H9 (cell line): ENCODE measurements around the gene SYCE3. TPM values are rescaled to one million over a fixed set of nuclear protein-coding genes. Genes with fewer than 3 reads are reported as not detected.
A peak's percentile ranks its signal among the peaks of the same experiment; 100 is the strongest.

Experiments used
- DNase-seq: peaks from one replicate; pipeline ENCODE4 v3.0.0-alpha.2; 2017
- H2AFZ ChIP-seq: one replicate; pipeline ENCODE4 v1.6.1; 2013; ENCODE audit warnings: mild to moderate bottlenecking, low read length, control low read depth, moderate library complexity
- H2AK5ac ChIP-seq: 2 replicates; pipeline ENCODE4 v1.6.1; 2013; ENCODE audit warnings: low read length, control low read depth, mixed read lengths; ENCODE audit not compliant: insufficient read length
- H2BK120ac ChIP-seq: one replicate; pipeline ENCODE4 v1.6.1; 2013; ENCODE audit warnings: low read depth, mild to moderate bottlenecking, low read length, control low read depth, inconsistent platforms; ENCODE audit not compliant: poor library complexity, severe bottlenecking
- H2BK12ac ChIP-seq: 2 replicates; pipeline ENCODE4 v1.6.1; 2013; ENCODE audit warnings: low read length, control low read depth, mixed read lengths, low read depth; ENCODE audit not compliant: insufficient read length
- H2BK15ac ChIP-seq: 2 replicates; pipeline ENCODE4 v1.6.1; 2013; ENCODE audit warnings: low read depth, low read length, control low read depth
- H2BK20ac ChIP-seq: one replicate; pipeline ENCODE4 v1.6.1; 2013; ENCODE audit warnings: low read depth, mild to moderate bottlenecking, low read length, control low read depth, inconsistent platforms; ENCODE audit not compliant: poor library complexity, severe bottlenecking
- H2BK5ac ChIP-seq: 2 replicates; pipeline ENCODE4 v1.6.1; 2013; ENCODE audit warnings: low read length, control low read depth, mixed read lengths; ENCODE audit not compliant: insufficient read length
- H3K14ac ChIP-seq: 2 replicates; pipeline ENCODE4 v1.6.1; 2013; ENCODE audit warnings: low read length, control low read depth; ENCODE audit not compliant: insufficient read depth
- H3K18ac ChIP-seq: 2 replicates; pipeline ENCODE4 v1.6.1; 2013; ENCODE audit warnings: low read depth, mild to moderate bottlenecking, mixed read lengths, low read length, control low read depth; ENCODE audit not compliant: insufficient read length
- H3K23ac ChIP-seq: 2 replicates; pipeline ENCODE4 v1.6.1; 2013; ENCODE audit warnings: low read length, control low read depth, mixed read lengths, low read depth; ENCODE audit not compliant: insufficient read length
- H3K23me2 ChIP-seq: 2 replicates; pipeline ENCODE4 v1.6.1; 2013; ENCODE audit warnings: low read depth, mild to moderate bottlenecking, mixed read lengths, low read length, control low read depth; ENCODE audit not compliant: insufficient read length, poor library complexity, severe bottlenecking
- H3K27ac ChIP-seq: 2 replicates; pipeline ENCODE4 v1.5.1; 2013; ENCODE audit warnings: low read length, control low read depth, mixed read lengths, low read depth; ENCODE audit not compliant: insufficient read length
- H3K27me3 ChIP-seq: 2 replicates; pipeline ENCODE4 v1.6.1; 2013; ENCODE audit warnings: low read length, control low read depth, inconsistent platforms; ENCODE audit not compliant: insufficient read depth
- H3K4ac ChIP-seq: 2 replicates; pipeline ENCODE4 v1.6.1; 2013; ENCODE audit warnings: low read depth, mild to moderate bottlenecking, control low read depth, inconsistent platforms, low read length, moderate library complexity
- H3K4me1 ChIP-seq: 2 replicates; pipeline ENCODE4 v1.6.1; 2013; ENCODE audit warnings: low read length, control low read depth, inconsistent platforms; ENCODE audit not compliant: insufficient read depth
- H3K4me2 ChIP-seq: 2 replicates; pipeline ENCODE4 v1.6.1; 2013; ENCODE audit warnings: low read length, control low read depth, mixed read lengths; ENCODE audit not compliant: insufficient read length, insufficient read depth
- H3K56ac ChIP-seq: 2 replicates; pipeline ENCODE4 v1.6.1; 2013; ENCODE audit warnings: low read depth, mild to moderate bottlenecking, mixed read lengths, low read length, control low read depth; ENCODE audit not compliant: insufficient read length
- H3K79me1 ChIP-seq: 2 replicates; pipeline ENCODE4 v1.6.1; 2013; ENCODE audit warnings: low read depth, mild to moderate bottlenecking, moderate library complexity, low read length, control low read depth, inconsistent platforms; ENCODE audit not compliant: insufficient read depth, poor library complexity, severe bottlenecking
- H3K79me2 ChIP-seq: 2 replicates; pipeline ENCODE4 v1.6.1; 2013; ENCODE audit warnings: low read length, control low read depth, inconsistent platforms; ENCODE audit not compliant: insufficient read depth
- H3K9ac ChIP-seq: 2 replicates; pipeline ENCODE4 v1.6.1; 2013; ENCODE audit warnings: low read length, control low read depth, mixed read lengths; ENCODE audit not compliant: insufficient read length; ENCODE audit errors: extremely low read depth
- H3K9me3 ChIP-seq: one replicate; pipeline ENCODE4 v1.6.1; 2013; ENCODE audit warnings: low read depth, low read length, inconsistent platforms; ENCODE audit not compliant: control insufficient read depth
- H3T11ph ChIP-seq: one replicate; pipeline ENCODE4 v1.6.1; 2013; ENCODE audit warnings: mild to moderate bottlenecking, low read length, control low read depth, inconsistent platforms
- H4K20me1 ChIP-seq: one replicate; pipeline ENCODE4 v1.6.1; 2013; ENCODE audit not compliant: control insufficient read depth, insufficient read length, insufficient read depth
- H4K5ac ChIP-seq: 2 replicates; pipeline ENCODE4 v1.6.1; 2013; ENCODE audit warnings: low read depth, mild to moderate bottlenecking, mixed read lengths, low read length, control low read depth; ENCODE audit not compliant: insufficient read length
- H4K8ac ChIP-seq: replicated peaks from 2 replicates; pipeline ENCODE4 v1.6.1; 2013; ENCODE audit warnings: low read length, control low read depth, mixed read lengths, low read depth; ENCODE audit not compliant: insufficient read length
- H4K91ac ChIP-seq: 2 replicates; pipeline ENCODE4 v1.6.1; 2013; ENCODE audit warnings: low read depth, mild to moderate bottlenecking, moderate library complexity, mixed read lengths, low read length, control low read depth; ENCODE audit not compliant: insufficient read length
- H3K27ac Mint-ChIP-seq, 3 experiments: 2 replicates in 2 of 3; 3 replicates in 1 of 3; pipeline ENCODE4 v1.8.0; 2020 to 2021; ENCODE audit warnings: mixed read lengths in 3 of 3, mild to moderate bottlenecking in 1 of 3, moderate library complexity in 1 of 3
- H3K27me3 Mint-ChIP-seq: 2 replicates; pipeline ENCODE4 v1.8.0; 2021; ENCODE audit warnings: low read depth, mild to moderate bottlenecking, moderate library complexity, mixed read lengths
- H3K36me3 Mint-ChIP-seq, 3 experiments: 2 replicates in 2 of 3; 3 replicates in 1 of 3; pipeline ENCODE4 v1.8.0; 2020 to 2021; ENCODE audit warnings: low read depth in 3 of 3, mixed read lengths in 3 of 3; ENCODE audit not compliant: insufficient read depth in 1 of 3
- H3K4me1 Mint-ChIP-seq, 2 experiments: 2 replicates each; pipeline ENCODE4 v1.8.0; 2020; ENCODE audit warnings: mixed read lengths in 2 of 2
- H3K4me3 Mint-ChIP-seq, 2 experiments: 2 replicates in 1 of 2; 3 replicates in 1 of 2; pipeline ENCODE4 v1.8.0; 2020 to 2021; ENCODE audit warnings: mild to moderate bottlenecking in 2 of 2, mixed read lengths in 2 of 2, moderate library complexity in 1 of 2
- H3K9me3 Mint-ChIP-seq, 2 experiments: 2 replicates in 1 of 2; 3 replicates in 1 of 2; pipeline ENCODE4 v1.8.0; 2020; ENCODE audit warnings: mild to moderate bottlenecking in 2 of 2, mixed read lengths in 2 of 2, moderate library complexity in 1 of 2
- CTCF ChIP-seq: fragments of 200-600 bp; sonication (generic); conservative IDR thresholded peaks from 3 replicates; pipeline ENCODE4 v1.8.0; 2021; ENCODE audit warnings: antibody characterized with exemption, mild to moderate bottlenecking
- WGBS: extraction: QIAGEN DNeasy Blood & Tissue Kit; methylation state at CpG from one replicate; pipeline ENCODE4 v1.1.7; 2013; ENCODE audit warnings: missing lambda C conversion rate, low lambda C conversion rate, mixed read lengths; ENCODE audit not compliant: insufficient read length; ENCODE audit errors: extremely low coverage; 5-methylcytosine and 5-hydroxymethylcytosine counted together
- total RNA-seq: library from RNA; stranded (reverse); gene quantifications from 2 replicates; pipeline ENCODE4 v1.2.1, GENCODE V29; 2021

The SYCE3 gene
- total RNA-seq, 1 experiment from 2014 or later, result 0.85 TPM

- H2AFZ ChIP-seq, result no peak overlapping the region
- no peak overlapping the region for H3K9ac ChIP-seq
- peak; percentile 40; the same call in 2 of the 3 replicates for TF ChIP-seq CTCF
- H4K8ac ChIP-seq, result no peak overlapping the region
- Mint-ChIP-seq H3K36me3 (no peaks in the 10 kb centered on the region; a peak in 1 of 7 replicates), H3K4me3 (peak overlapping the region in 1 of 2 experiments; percentile 26; a peak in 1 of 5 replicates), H3K9me3 (no peaks in the 10 kb centered on the region), H3K4me1 (peaks cover 9 to 10% of the 10 kb centered on the region in 2 experiments), H3K27ac (no peak overlapping the region), H3K27me3 (peaks cover 35% of the 10 kb centered on the region)
- H2AK5ac ChIP-seq, result no peak overlapping the region
- H3K4me2 ChIP-seq, result no peak overlapping the region
- no CpG with 5 or more reads among the region's 19 CpGs for WGBS
- H3K4ac ChIP-seq, result no peak overlapping the region
- H3K9me3 ChIP-seq, result no peaks in the 10 kb centered on the region
- DNase-seq, result no peak
- H2BK120ac ChIP-seq, result no peak overlapping the region
- peaks cover 5% of the 10 kb centered on the region for H3K23me2 ChIP-seq
- no peak overlapping the region for H3K56ac ChIP-seq
- H2BK5ac ChIP-seq, result no peak overlapping the region
- no peak overlapping the region for H4K5ac ChIP-seq
- no peak overlapping the region for H2BK12ac ChIP-seq
- no peaks in the 10 kb centered on the region for H4K20me1 ChIP-seq
- no peak overlapping the region for H2BK15ac ChIP-seq
- H3K14ac ChIP-seq, result no peak overlapping the region; the same call in 1 of the 2 replicates
- H3K27me3 ChIP-seq, result no peaks in the 10 kb centered on the region; the same call in 1 of the 2 replicates
- H3K79me1 ChIP-seq, result no peaks in the 10 kb centered on the region
- H3K4me1 ChIP-seq, result no peaks in the 10 kb centered on the region; the same call in 1 of the 2 replicates
- H3K18ac ChIP-seq, result no peak overlapping the region
- H4K91ac ChIP-seq, result no peak overlapping the region
- no peak overlapping the region for H3T11ph ChIP-seq
- no peak overlapping the region for H3K23ac ChIP-seq
- no peak overlapping the region for H2BK20ac ChIP-seq
- no peaks in the 10 kb centered on the region for H3K79me2 ChIP-seq
- no peak overlapping the region for H3K27ac ChIP-seq
Measured at GRCh38 chr22:50606165-50606945, 43.6 kb upstream of the SYCE3 start.
